DND-41 (cell line): ENCODE results near the gene PEX14.

Experiments used
- EZH2 ChIP-seq: IDR thresholded peaks from 3 replicates; pipeline ENCODE4 v1.6.1; 2012; ENCODE audit warnings: borderline replicate concordance, low read depth, mild to moderate bottlenecking, moderate library complexity, low read length, inconsistent platforms; ENCODE audit not compliant: severe bottlenecking
- TF ChIP-seq, protein P1 (sequence below): IDR thresholded peaks from 2 replicates; pipeline ENCODE4 v1.5.1; 2012; ENCODE audit warnings: borderline replicate concordance, low read length, moderate library complexity, mild to moderate bottlenecking; ENCODE audit not compliant: poor library complexity, severe bottlenecking; ENCODE audit errors: extremely low read depth

DNA sequence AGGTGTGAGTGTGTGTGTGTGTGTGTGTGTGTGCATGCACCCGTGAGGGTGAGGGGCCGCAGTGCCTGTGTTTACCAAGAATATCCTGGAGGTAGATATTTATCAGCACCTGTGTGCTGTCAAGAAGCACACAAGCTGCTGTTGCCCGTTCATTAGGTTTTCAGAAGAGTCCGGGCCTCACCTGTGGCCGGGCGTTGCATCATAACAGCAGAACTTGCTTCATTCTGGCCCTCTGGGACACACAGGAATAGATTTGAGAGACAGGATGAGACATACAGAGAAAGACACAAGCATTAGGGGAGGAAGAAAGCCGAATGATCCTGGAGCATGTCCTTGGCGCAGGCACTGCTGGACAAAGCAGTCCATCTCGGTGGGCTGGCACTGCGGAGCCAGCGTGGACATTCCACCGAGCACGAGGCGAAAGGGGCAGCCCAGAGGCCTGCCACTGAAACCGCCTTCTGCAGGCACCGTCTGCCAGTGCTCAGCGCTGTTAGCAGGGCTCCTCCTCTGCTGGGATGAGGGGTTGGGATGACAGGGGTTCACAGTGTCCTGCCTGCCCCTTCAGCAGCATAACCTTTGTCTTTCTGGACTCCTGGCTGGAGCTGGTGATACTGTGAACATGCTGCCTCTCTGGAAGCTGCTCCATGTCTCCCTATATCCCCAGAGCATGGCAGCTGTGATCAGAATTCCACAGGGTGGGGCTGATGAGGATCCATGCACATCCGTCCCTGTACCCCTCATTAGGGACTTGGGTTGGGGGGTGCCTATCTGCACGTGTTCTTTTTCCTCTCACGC, 81.1 kb downstream of the PEX14 start:
- TF ChIP-seq, protein P1, sequence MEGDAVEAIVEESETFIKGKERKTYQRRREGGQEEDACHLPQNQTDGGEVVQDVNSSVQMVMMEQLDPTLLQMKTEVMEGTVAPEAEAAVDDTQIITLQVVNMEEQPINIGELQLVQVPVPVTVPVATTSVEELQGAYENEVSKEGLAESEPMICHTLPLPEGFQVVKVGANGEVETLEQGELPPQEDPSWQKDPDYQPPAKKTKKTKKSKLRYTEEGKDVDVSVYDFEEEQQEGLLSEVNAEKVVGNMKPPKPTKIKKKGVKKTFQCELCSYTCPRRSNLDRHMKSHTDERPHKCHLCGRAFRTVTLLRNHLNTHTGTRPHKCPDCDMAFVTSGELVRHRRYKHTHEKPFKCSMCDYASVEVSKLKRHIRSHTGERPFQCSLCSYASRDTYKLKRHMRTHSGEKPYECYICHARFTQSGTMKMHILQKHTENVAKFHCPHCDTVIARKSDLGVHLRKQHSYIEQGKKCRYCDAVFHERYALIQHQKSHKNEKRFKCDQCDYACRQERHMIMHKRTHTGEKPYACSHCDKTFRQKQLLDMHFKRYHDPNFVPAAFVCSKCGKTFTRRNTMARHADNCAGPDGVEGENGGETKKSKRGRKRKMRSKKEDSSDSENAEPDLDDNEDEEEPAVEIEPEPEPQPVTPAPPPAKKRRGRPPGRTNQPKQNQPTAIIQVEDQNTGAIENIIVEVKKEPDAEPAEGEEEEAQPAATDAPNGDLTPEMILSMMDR, result no peak
- TF ChIP-seq EZH2, result no peak
